ENCODE measurements around the gene RDH5. TPM values are rescaled to one million over a fixed set of nuclear protein-coding genes. Genes with fewer than 3 reads are reported as not detected.

RDH5 gene
- total and polyA plus RNA-seq, 2 donors from 2014 or later: 11.1 to 30.2 TPM

DNA sequence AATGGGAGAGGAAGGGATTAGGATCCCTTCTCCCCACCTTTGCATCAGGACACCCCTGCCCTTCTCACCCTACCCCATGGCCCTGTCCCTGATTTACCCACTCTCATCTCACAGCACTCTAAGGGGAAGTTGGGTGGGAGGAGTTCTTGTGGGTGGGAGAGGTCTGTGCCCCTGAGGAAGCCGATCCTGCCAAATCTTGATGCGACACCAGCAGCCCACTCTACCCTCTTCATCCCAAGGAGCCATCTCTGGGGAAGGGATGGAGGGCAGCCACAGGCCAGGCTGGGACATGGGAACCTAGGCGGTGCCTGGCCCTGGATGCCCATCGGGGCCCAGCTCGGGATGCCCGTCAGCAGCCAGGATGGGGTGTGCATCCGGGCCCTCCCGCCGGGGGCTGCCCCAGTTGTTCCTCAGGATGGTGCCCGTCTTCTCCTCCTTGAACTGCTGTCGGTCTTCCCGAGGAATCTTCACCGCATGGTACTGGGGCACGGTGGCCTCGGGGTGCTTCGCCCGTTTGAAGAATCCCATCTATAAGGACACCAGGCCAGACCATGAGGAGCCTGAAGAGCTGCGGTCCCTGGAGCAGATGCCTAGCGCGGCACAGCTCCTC, 35.3 kb upstream of the RDH5 start:
- intact Hi-C loops (cut with DNase I): no loop called here
- no peaks in the 10 kb centered on the region for H3K36me3 ChIP-seq (ENCODE audit: control insufficient read depth in 2 of 3, insufficient read depth in 3 of 3, low read length in 3 of 3)

DNA sequence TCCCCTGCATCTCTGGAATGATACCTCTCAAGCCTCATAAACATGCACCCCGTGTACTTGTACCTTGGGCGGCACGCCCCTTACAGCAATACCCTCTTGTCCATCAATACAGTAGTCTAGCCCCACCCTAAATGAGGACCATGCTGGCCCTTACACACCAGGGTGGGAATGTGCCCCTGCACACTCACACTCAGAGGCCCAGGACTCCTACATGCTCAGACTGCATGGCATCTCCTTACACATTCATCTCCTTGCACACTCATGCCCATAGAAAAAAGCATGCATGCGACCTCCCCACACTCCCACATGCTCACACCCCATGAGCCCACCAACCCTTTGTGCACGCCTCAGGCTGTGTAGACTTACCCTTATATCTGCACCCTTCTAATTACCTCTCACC, 34.5 kb upstream of the RDH5 start:
- intact Hi-C loops (cut with DNase I): no loop called here
- Histone ChIP-seq H3K27me3 (ENCODE audit: control insufficient read depth, insufficient read depth, low read length) (no peaks in the 10 kb centered on the region), H3K4me1 (ENCODE audit: control insufficient read depth in 2 of 3, insufficient read depth in 2 of 3, low read depth in 1 of 3, low read length in 3 of 3) (peaks cover 0 to 6% (median 0%) of the 10 kb centered on the region in 3 donors), H3K9me3 (ENCODE audit: control insufficient read depth in 2 of 3, insufficient read depth in 1 of 3, low read length in 3 of 3) (no peaks in the 10 kb centered on the region), H3K9ac (ENCODE audit: low read length in 3 of 3) (no peak overlapping the region), H3K27ac (ENCODE audit: low read depth in 2 of 2, low read length in 2 of 2) (no peak overlapping the region), H3K36me3 (ENCODE audit: control insufficient read depth in 2 of 3, insufficient read depth in 3 of 3, low read length in 3 of 3) (no peaks in the 10 kb centered on the region), H3K4me3 (ENCODE audit: low read length in 3 of 3) (no peak overlapping the region)
- DNase-seq: peak in 1 of 5 donors; percentile 25
- TF ChIP-seq CTCF (IDR thresholded peaks at IDR 0.05; ENCODE audit: borderline replicate concordance, extremely low read depth, insufficient read depth): no peak
- FAIRE-seq: no peak

More for the DNA sequence above, 35.3 kb upstream of the RDH5 start:
- no peak overlapping the region for H3K4me3 ChIP-seq (ENCODE audit: low read length in 3 of 3)
- FAIRE-seq (no peak), DNase-seq (peak in 1 of 5 donors; percentile 45)
- H3K9ac ChIP-seq (ENCODE audit: low read length in 3 of 3): no peak overlapping the region
- H3K27ac ChIP-seq (ENCODE audit: low read depth in 2 of 2, low read length in 2 of 2): no peak overlapping the region
- peaks cover 0 to 6% (median 0%) of the 10 kb centered on the region in 3 donors for H3K4me1 ChIP-seq (ENCODE audit: control insufficient read depth in 2 of 3, insufficient read depth in 2 of 3, low read depth in 1 of 3, low read length in 3 of 3)
- no peaks in the 10 kb centered on the region for H3K9me3 ChIP-seq (ENCODE audit: control insufficient read depth in 2 of 3, insufficient read depth in 1 of 3, low read length in 3 of 3)
- TF ChIP-seq CTCF (IDR thresholded peaks at IDR 0.05; ENCODE audit: borderline replicate concordance, extremely low read depth, insufficient read depth): no peak
- no peaks in the 10 kb centered on the region for H3K27me3 ChIP-seq (ENCODE audit: control insufficient read depth, insufficient read depth, low read length)

DNA sequence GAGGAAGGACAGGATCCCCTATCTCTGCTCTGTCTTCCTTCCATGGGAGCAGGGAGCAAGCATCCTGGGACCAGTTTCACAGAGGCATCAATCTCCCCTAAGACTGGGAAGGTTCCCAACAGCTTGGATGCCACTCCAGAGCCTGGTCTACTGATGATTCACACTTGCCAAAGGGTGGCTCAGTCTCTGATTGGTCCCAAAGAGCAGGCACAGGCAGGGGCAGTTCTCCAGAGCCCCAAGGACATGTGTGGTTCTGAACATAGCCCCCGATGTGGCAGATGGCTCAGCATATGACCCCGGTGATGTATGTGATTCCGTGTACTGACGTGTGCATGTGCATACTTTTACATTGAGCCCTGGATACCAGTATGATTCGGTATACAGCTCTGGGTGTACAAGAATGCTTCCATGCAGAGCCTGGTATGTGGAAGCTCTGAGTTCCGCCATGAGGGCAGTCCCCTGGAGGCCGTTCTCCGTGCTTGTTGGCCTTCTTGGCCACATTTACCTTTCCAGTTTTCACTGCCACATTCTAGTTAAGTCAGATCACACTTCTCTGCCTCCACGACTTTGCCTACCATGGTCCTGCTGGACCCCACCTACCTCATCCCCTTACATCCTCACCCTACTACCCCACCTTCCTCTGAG, 33.7 kb upstream of the RDH5 start:
- H3K27ac ChIP-seq (ENCODE audit: low read depth in 2 of 2, low read length in 2 of 2): no peak overlapping the region
- H3K9me3 ChIP-seq (ENCODE audit: control insufficient read depth in 2 of 3, insufficient read depth in 1 of 3, low read length in 3 of 3): no peaks in the 10 kb centered on the region
- H3K36me3 ChIP-seq (ENCODE audit: control insufficient read depth in 2 of 3, insufficient read depth in 3 of 3, low read length in 3 of 3): no peaks in the 10 kb centered on the region
- no peak overlapping the region for H3K4me3 ChIP-seq (ENCODE audit: low read length in 3 of 3)
- no peak for TF ChIP-seq CTCF (IDR thresholded peaks at IDR 0.05; ENCODE audit: borderline replicate concordance, extremely low read depth, insufficient read depth)
- no peak overlapping the region for H3K9ac ChIP-seq (ENCODE audit: low read length in 3 of 3)
- no peaks in the 10 kb centered on the region for H3K27me3 ChIP-seq (ENCODE audit: control insufficient read depth, insufficient read depth, low read length)
- FAIRE-seq: no peak
- H3K4me1 ChIP-seq (ENCODE audit: control insufficient read depth in 2 of 3, insufficient read depth in 2 of 3, low read depth in 1 of 3, low read length in 3 of 3): peaks cover 0 to 5% (median 0%) of the 10 kb centered on the region in 3 donors
- intact Hi-C loops (cut with DNase I): no loop called here
- DNase-seq: peak in 1 of 5 donors; percentile 37

All from kidney (tissue), 14 donors.